Astrocyte (in vitro differentiated cells and primary cell): ENCODE results near the gene MEI4. TPM values are rescaled to one million over a fixed set of nuclear protein-coding genes. Genes with fewer than 3 reads are reported as not detected.

Experiments used
- DNase-seq: peaks from one replicate; pipeline ENCODE4 v3.0.0-alpha.2; 2010; ENCODE audit warnings: low read depth
- FAIRE-seq: peaks from 2 replicates; lab custom pipeline; 2011; peaks lifted over from hg19 to GRCh38; lab: Jason Lieb, UNC
- H2AFZ ChIP-seq: 2 replicates; pipeline ENCODE4 v1.6.0; 2012; ENCODE audit warnings: low read depth, low read length, inconsistent platforms
- H3K27ac ChIP-seq: 2 replicates; pipeline ENCODE4 v1.5.1; 2011; ENCODE audit warnings: low read depth, low read length, inconsistent platforms
- H3K27me3 ChIP-seq: 2 replicates; pipeline ENCODE4 v1.6.0; 2011; ENCODE audit warnings: low read length, inconsistent platforms; ENCODE audit not compliant: insufficient read depth
- H3K36me3 ChIP-seq: 2 replicates; pipeline ENCODE4 v1.5.1; 2011; ENCODE audit warnings: low read length, inconsistent platforms; ENCODE audit not compliant: insufficient read depth
- H3K4me1 ChIP-seq: 2 replicates; pipeline ENCODE4 v1.5.1; 2011; ENCODE audit warnings: low read length, inconsistent platforms; ENCODE audit not compliant: insufficient read depth
- H3K4me2 ChIP-seq: 2 replicates; pipeline ENCODE4 v1.6.0; 2012; ENCODE audit warnings: low read length, inconsistent platforms
- H3K4me3 ChIP-seq: 2 replicates; pipeline ENCODE4 v1.5.1; 2011; ENCODE audit warnings: low read depth, mild to moderate bottlenecking, low read length, inconsistent platforms; ENCODE audit not compliant: insufficient read depth
- H3K79me2 ChIP-seq: 2 replicates; pipeline ENCODE4 v1.6.0; 2012; ENCODE audit warnings: mild to moderate bottlenecking, low read length, inconsistent platforms; ENCODE audit not compliant: insufficient read depth
- H3K9ac ChIP-seq: 2 replicates; pipeline ENCODE4 v1.6.0; 2012; ENCODE audit warnings: mild to moderate bottlenecking, low read length, inconsistent platforms
- H3K9me3 ChIP-seq: 2 replicates; pipeline ENCODE4 v1.5.1; 2012; ENCODE audit warnings: low read depth, mild to moderate bottlenecking, low read length, inconsistent platforms; ENCODE audit not compliant: insufficient read depth
- H4K20me1 ChIP-seq: 2 replicates; pipeline ENCODE4 v1.6.0; 2012; ENCODE audit warnings: low read length, inconsistent platforms; ENCODE audit not compliant: insufficient read depth
- H3K27ac Mint-ChIP-seq: one replicate; pipeline ENCODE4 v1.8.0; 2021; ENCODE audit warnings: mild to moderate bottlenecking, mixed read lengths; ENCODE audit not compliant: unreplicated experiment
- H3K27me3 Mint-ChIP-seq: one replicate; pipeline ENCODE4 v1.8.0; 2021; ENCODE audit warnings: low read depth, mixed read lengths; ENCODE audit not compliant: unreplicated experiment
- H3K36me3 Mint-ChIP-seq: one replicate; pipeline ENCODE4 v1.8.0; 2021; ENCODE audit warnings: low read depth, mixed read lengths; ENCODE audit not compliant: unreplicated experiment
- H3K4me1 Mint-ChIP-seq: one replicate; pipeline ENCODE4 v1.8.0; 2021; ENCODE audit warnings: low read depth, mixed read lengths; ENCODE audit not compliant: unreplicated experiment
- H3K4me3 Mint-ChIP-seq: one replicate; pipeline ENCODE4 v1.8.0; 2021; ENCODE audit warnings: mild to moderate bottlenecking, moderate library complexity, mixed read lengths; ENCODE audit not compliant: unreplicated experiment
- H3K9me3 Mint-ChIP-seq: one replicate; pipeline ENCODE4 v1.8.0; 2021; ENCODE audit warnings: mild to moderate bottlenecking, mixed read lengths; ENCODE audit not compliant: unreplicated experiment
- CTCF ChIP-seq: IDR thresholded peaks from 2 replicates; pipeline ENCODE4 v1.5.1; 2011; ENCODE audit warnings: low read depth, mild to moderate bottlenecking, inconsistent platforms, low read length, moderate library complexity; ENCODE audit not compliant: insufficient read depth
- EZH2 ChIP-seq: IDR thresholded peaks from 2 replicates; pipeline ENCODE4 v1.6.1; 2012; ENCODE audit warnings: mild to moderate bottlenecking, low read length, inconsistent platforms; ENCODE audit not compliant: insufficient read depth
- total RNA-seq: library from RNA; stranded (reverse); gene quantifications from 2 replicates; pipeline ENCODE4 v1.2.1, GENCODE V29; 2021

The MEI4 gene
- total RNA-seq, 1 donor from 2014 or later, result 0.54 TPM

GRCh38 chr6:77763124-77763523, 110.3 kb downstream of the MEI4 start:
- no peaks in the 10 kb centered on the region for H3K36me3 ChIP-seq

GRCh38 chr6:77764364-77764763, 111.5 kb downstream of the MEI4 start:
- no peak for TF ChIP-seq EZH2
- TF ChIP-seq CTCF, result no peak
- no peak overlapping the region for H3K4me3 ChIP-seq
- no peaks in the 10 kb centered on the region for H3K79me2 ChIP-seq
- Mint-ChIP-seq H3K27ac (no peak overlapping the region), H3K9me3 (peaks cover 2% of the 10 kb centered on the region), H3K27me3 (no peaks in the 10 kb centered on the region), H3K4me3 (no peak overlapping the region), H3K4me1 (no peaks in the 10 kb centered on the region), H3K36me3 (no peaks in the 10 kb centered on the region)
- no peak overlapping the region for H3K4me2 ChIP-seq
- no peak overlapping the region for H3K27ac ChIP-seq
- H4K20me1 ChIP-seq, result no peaks in the 10 kb centered on the region
- no peak for DNase-seq
- no peaks in the 10 kb centered on the region for H3K4me1 ChIP-seq
- FAIRE-seq, result no peak
- H2AFZ ChIP-seq, result no peak overlapping the region
- no peak overlapping the region for H3K9ac ChIP-seq
- H3K27me3 ChIP-seq, result no peaks in the 10 kb centered on the region
- H3K36me3 ChIP-seq, result no peaks in the 10 kb centered on the region
- H3K9me3 ChIP-seq, result no peaks in the 10 kb centered on the region

More at GRCh38 chr6:77763124-77763523, 110.3 kb downstream of the MEI4 start:
- no peak for DNase-seq
- no peaks in the 10 kb centered on the region for H3K4me1 Mint-ChIP-seq
- Histone ChIP-seq H3K4me1 (no peaks in the 10 kb centered on the region), H3K9me3 (no peaks in the 10 kb centered on the region), H3K4me3 (no peak overlapping the region), H2AFZ (no peak overlapping the region), H3K9ac (no peak overlapping the region), H3K27ac (no peak overlapping the region), H3K4me2 (no peak overlapping the region), H4K20me1 (no peaks in the 10 kb centered on the region), H3K79me2 (no peaks in the 10 kb centered on the region), H3K27me3 (no peaks in the 10 kb centered on the region)
- no peak for TF ChIP-seq CTCF
- no peak for TF ChIP-seq EZH2
- H3K27ac Mint-ChIP-seq, result no peak overlapping the region
- H3K4me3 Mint-ChIP-seq, result no peak overlapping the region
- H3K27me3 Mint-ChIP-seq, result no peaks in the 10 kb centered on the region
- H3K36me3 Mint-ChIP-seq, result no peaks in the 10 kb centered on the region
- H3K9me3 Mint-ChIP-seq, result peaks cover 2% of the 10 kb centered on the region
- FAIRE-seq, result no peak

GRCh38 chr6:77773157-77773822, 120.5 kb downstream of the MEI4 start:
- Histone ChIP-seq H3K9me3 (no peaks in the 10 kb centered on the region), H2AFZ (no peak overlapping the region), H3K27ac (no peak overlapping the region), H3K27me3 (no peaks in the 10 kb centered on the region), H3K4me1 (no peaks in the 10 kb centered on the region), H4K20me1 (no peaks in the 10 kb centered on the region), H3K36me3 (no peaks in the 10 kb centered on the region), H3K4me3 (no peak overlapping the region), H3K9ac (no peak overlapping the region), H3K4me2 (no peak overlapping the region), H3K79me2 (no peaks in the 10 kb centered on the region)
- no peak for FAIRE-seq
- DNase-seq, result no peak
- H3K4me1 Mint-ChIP-seq, result peaks cover 4% of the 10 kb centered on the region
- no peak overlapping the region for H3K27ac Mint-ChIP-seq
- no peak overlapping the region for H3K4me3 Mint-ChIP-seq
- no peaks in the 10 kb centered on the region for H3K27me3 Mint-ChIP-seq
- no peaks in the 10 kb centered on the region for H3K36me3 Mint-ChIP-seq
- TF ChIP-seq EZH2 (no peak), CTCF (no peak)
- no peaks in the 10 kb centered on the region for H3K9me3 Mint-ChIP-seq
